ENCODE measurements around the gene GALNT17.

The GALNT17 gene

DNA sequence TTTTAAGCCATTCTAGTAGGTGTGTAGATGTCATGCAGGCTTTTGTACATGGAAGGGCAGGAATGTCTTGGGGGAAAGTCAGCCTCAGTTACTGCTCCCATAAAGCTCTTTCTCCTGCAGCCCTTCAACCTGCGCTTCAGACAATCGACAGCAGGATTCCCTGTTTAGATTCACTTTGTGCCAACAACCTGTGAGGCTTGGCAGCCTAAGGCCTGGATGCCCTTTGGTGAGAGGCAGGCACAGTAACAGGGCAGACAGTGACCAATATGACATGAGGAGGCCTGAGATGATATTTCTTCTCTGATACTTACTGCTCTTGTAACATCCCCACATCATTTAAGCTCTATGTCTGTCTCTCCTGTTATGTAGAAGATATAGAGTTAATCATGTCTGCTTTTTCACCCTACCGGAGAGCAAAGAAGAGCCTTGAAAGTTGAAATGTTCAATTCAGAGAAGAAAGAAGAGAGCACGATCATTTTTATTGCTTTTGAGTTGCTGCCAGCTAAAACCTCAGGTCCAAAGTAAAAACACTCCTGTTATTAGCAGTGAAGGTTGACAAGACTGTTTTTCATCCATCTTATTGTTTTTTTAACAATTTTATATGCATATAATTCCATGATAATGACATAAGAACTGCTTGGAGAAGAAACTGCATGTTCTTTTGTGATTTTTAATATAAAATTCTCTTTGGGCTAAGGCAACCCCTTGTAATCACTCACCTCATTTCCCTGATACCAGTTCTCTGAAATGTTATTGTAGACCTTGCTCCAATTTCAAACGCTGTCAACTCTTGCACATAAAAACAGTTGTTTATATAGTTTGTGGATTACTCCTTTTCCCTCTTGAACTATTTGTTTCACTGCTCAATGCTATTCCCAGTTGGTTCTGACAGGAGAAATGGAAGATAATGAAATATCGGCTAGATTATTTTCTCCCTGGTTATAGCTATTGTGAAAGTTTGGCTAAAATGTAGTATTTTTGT, 140.9 kb downstream of the GALNT17 start:
- Histone ChIP-seq H3K4me3 (no peak overlapping the region), H3K27ac (no peak overlapping the region), H3K27me3 (no peaks in the 10 kb centered on the region), H3K4me1 (peaks cover 0 to 5% (median 0%) of the 10 kb centered on the region in 10 experiments; a peak in 3 of 20 replicates), H4K20me1 (no peaks in the 10 kb centered on the region), H3K9me3 (replicated peaks in 1 of 11) (peaks cover 15 to 35% (median 19%) of the 10 kb centered on the region in 11 experiments; a peak in 20 of 22 replicates), H3K4me2 (no peak overlapping the region), H3K36me3 (no peaks in the 10 kb centered on the region), H3K9ac (no peak overlapping the region)
- no peak for TF ChIP-seq Cebpa-rat (IDR thresholded peaks at IDR 0.05)

DNA sequence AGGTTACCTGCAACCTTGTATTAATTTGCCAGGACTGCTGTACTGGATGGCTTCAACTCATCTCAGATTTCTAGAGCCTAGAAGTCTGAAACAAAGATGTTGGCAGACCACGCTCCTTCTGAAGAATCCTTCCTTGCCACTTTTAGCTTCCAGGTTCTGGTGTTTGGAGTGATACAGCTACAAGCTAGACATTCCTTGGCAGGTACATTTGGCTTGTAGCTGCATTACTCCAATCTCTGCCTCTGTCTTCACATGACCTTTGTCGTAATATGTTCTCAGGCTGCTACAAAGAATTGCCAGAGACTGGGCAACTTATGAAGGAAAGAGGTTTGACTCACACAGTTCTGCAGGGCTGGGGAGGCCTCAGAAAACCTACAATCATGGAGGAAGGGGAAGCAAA, 146.3 kb downstream of the GALNT17 start:
- Histone ChIP-seq H3K27ac (no peak overlapping the region), H3K9ac (no peak overlapping the region), H3K36me3 (no peaks in the 10 kb centered on the region), H4K20me1 (no peaks in the 10 kb centered on the region), H3K4me1 (peaks cover 0 to 10% (median 2%) of the 10 kb centered on the region in 10 experiments; a peak in 5 of 20 replicates), H3K9me3 (replicated peaks in 1 of 11) (peaks cover 17 to 45% (median 31%) of the 10 kb centered on the region in 11 experiments; a peak in 20 of 22 replicates), H3K27me3 (no peaks in the 10 kb centered on the region), H3K4me3 (no peak overlapping the region), H3K4me2 (no peak overlapping the region; a peak in 1 of 22 replicates)
- TF ChIP-seq Cebpa-rat (IDR thresholded peaks at IDR 0.05), result no peak

DNA sequence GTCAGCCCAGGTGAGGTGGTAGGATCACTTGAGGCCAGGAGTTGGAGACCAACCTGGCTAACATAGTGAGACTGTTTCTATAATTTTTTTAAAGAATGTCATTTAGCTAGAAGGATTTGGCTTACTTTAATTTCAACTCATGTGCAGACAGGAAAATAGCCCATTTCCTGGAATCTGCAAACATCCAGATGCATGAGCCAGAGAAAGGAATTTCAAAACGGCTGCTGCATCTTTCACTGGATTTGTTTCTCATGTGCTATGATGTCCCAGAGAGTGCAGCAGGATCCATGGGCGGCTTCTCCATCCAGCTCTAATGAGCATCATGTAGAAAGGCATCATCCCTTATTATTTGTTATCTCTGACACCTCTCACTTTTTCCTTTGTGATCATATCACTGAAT, 149.3 kb downstream of the GALNT17 start:
- TF ChIP-seq Cebpa-rat (IDR thresholded peaks at IDR 0.05), result no peak
- no peaks in the 10 kb centered on the region for H4K20me1 ChIP-seq

DNA sequence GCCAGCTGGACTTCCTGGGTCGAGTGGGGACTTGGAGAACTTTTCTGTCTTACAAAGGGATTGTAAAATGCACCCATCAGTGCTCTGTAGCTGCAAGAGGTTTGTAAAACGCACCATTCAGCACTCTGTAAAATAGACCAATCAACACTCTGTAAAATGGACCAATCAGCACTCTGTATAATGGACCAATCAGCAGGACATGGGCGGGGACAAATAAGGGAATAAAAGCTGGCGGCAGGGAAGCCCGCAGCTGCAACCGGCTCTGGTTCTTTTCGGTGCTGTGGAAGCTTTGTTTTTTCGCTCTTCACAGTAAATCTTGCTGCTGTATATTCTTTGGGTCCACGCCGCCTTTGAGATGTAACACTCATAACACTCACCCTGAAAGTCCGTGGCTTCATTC, 151.9 kb downstream of the GALNT17 start:
- no peaks in the 10 kb centered on the region for H3K36me3 ChIP-seq
- H3K4me3 ChIP-seq, result no peak overlapping the region
- H4K20me1 ChIP-seq, result no peaks in the 10 kb centered on the region
- no peak for TF ChIP-seq Cebpa-rat (IDR thresholded peaks at IDR 0.05)
- peaks cover 0 to 17% (median 7%) of the 10 kb centered on the region in 11 experiments; a peak in 16 of 22 replicates for H3K9me3 ChIP-seq (replicated peaks in 1 of 11)
- H3K9ac ChIP-seq, result no peak overlapping the region
- H3K27ac ChIP-seq, result no peak overlapping the region
- peaks cover 0 to 5% (median 0%) of the 10 kb centered on the region in 10 experiments; a peak in 1 of 20 replicates for H3K4me1 ChIP-seq
- no peak overlapping the region for H3K4me2 ChIP-seq
- H3K27me3 ChIP-seq, result no peaks in the 10 kb centered on the region

More for the DNA sequence above, 149.3 kb downstream of the GALNT17 start:
- Histone ChIP-seq H3K4me2 (no peak overlapping the region), H3K9ac (no peak overlapping the region), H3K4me3 (no peak overlapping the region), H3K4me1 (peaks cover 0 to 10% (median 0%) of the 10 kb centered on the region in 10 experiments; a peak in 4 of 20 replicates), H3K36me3 (no peaks in the 10 kb centered on the region), H3K27me3 (no peaks in the 10 kb centered on the region), H3K27ac (no peak overlapping the region), H3K9me3 (replicated peaks in 1 of 11) (peaks cover 9 to 40% (median 23%) of the 10 kb centered on the region in 11 experiments; a peak in 20 of 22 replicates)

DNA sequence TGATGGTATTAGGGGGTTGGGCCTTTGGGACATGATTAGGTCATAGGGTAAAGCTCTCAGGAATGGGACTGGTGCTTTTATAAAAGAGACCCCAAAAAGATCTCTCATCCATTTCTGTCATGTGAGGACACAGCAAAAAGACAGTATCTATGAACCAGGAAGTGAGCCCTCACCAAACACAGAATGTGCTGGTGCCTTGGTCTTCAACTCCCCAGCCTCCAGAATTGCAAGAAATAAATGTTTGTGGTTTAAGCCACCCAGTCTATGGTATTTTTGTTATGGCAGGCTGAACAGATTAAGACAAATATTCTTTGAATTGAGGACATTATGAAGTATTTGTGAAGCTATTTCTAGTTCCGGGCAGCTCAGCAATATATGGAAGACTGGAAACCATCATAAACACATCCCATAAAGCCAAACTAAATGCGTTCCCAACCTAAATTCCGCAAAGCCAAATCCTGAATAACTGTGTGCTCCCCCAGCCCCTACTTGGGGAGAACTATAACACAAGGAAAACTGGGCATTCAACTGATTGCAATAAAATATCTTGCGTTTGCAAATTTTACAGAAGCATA, 153.7 kb downstream of the GALNT17 start:
- no peaks in the 10 kb centered on the region for H3K36me3 ChIP-seq
- peaks cover 0 to 5% (median 0%) of the 10 kb centered on the region in 10 experiments; a peak in 1 of 20 replicates for H3K4me1 ChIP-seq
- H4K20me1 ChIP-seq, result no peaks in the 10 kb centered on the region
- peaks cover 0 to 7% (median 0%) of the 10 kb centered on the region in 11 experiments; a peak in 4 of 22 replicates for H3K9me3 ChIP-seq (replicated peaks in 1 of 11)
- H3K27me3 ChIP-seq, result no peaks in the 10 kb centered on the region
- H3K27ac ChIP-seq, result no peak overlapping the region
- no peak overlapping the region for H3K4me2 ChIP-seq
- H3K9ac ChIP-seq, result no peak overlapping the region
- H3K4me3 ChIP-seq, result no peak overlapping the region
- TF ChIP-seq Cebpa-rat (IDR thresholded peaks at IDR 0.05), result no peak

DNA sequence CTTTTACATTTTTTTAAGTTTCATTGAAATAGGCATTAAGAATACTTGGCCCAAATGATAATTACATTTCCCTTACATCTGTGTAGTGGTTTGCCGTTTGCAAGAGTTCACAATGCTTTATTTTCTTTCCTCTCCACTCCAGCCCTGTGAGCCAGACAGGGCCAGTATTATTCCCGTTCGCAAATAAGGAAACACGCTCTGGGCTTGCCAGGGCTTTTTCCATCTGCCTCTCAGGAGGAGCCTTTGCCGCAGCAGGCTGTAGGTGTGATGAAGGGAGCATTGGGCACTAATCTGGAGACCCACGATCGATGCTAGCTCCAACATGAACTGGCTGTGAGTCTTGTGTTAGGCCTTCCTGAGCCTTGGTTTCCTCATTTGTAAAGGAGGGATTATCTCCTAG, 154.4 kb downstream of the GALNT17 start:
- TF ChIP-seq Cebpa-rat (IDR thresholded peaks at IDR 0.05), result no peak
- no peak overlapping the region for H3K4me3 ChIP-seq
- H3K4me1 ChIP-seq, result peaks cover 0 to 5% (median 0%) of the 10 kb centered on the region in 10 experiments; a peak in 1 of 20 replicates
- H4K20me1 ChIP-seq, result no peaks in the 10 kb centered on the region
- no peaks in the 10 kb centered on the region for H3K36me3 ChIP-seq
- H3K4me2 ChIP-seq, result no peak overlapping the region
- peaks cover 0 to 7% (median 0%) of the 10 kb centered on the region in 11 experiments; a peak in 3 of 22 replicates for H3K9me3 ChIP-seq (replicated peaks in 1 of 11)
- H3K9ac ChIP-seq, result no peak overlapping the region
- no peak overlapping the region for H3K27ac ChIP-seq
- no peaks in the 10 kb centered on the region for H3K27me3 ChIP-seq

DNA sequence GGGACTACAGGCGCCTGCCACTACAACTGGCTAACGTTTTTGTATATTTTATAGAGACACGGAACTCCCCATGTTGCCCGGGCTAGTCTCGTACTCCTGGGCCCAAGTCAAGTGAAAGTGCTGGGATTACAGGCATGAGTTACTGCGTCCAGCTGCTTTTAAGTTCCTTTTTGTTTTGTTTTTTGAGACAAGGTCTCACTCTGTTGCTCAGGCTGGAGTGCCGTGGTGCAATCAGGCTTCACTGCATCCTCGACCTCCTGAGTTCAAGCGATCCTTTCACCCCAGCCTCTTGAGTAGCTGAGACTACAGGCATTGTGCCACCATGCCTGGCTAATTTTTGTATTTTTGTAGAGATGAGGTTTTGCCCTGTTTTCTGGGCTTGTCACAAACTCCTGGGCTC, 155.0 kb downstream of the GALNT17 start:
- TF ChIP-seq Cebpa-rat (IDR thresholded peaks at IDR 0.05), result no peak
- Histone ChIP-seq H4K20me1 (no peaks in the 10 kb centered on the region), H3K27ac (no peak overlapping the region), H3K27me3 (no peaks in the 10 kb centered on the region), H3K4me1 (peaks cover 0 to 5% (median 0%) of the 10 kb centered on the region in 10 experiments; a peak in 1 of 20 replicates), H3K4me3 (no peak overlapping the region), H3K36me3 (no peaks in the 10 kb centered on the region), H3K4me2 (no peak overlapping the region), H3K9me3 (replicated peaks in 1 of 11) (peaks cover 0 to 7% (median 0%) of the 10 kb centered on the region in 11 experiments; a peak in 3 of 22 replicates), H3K9ac (no peak overlapping the region)

DNA sequence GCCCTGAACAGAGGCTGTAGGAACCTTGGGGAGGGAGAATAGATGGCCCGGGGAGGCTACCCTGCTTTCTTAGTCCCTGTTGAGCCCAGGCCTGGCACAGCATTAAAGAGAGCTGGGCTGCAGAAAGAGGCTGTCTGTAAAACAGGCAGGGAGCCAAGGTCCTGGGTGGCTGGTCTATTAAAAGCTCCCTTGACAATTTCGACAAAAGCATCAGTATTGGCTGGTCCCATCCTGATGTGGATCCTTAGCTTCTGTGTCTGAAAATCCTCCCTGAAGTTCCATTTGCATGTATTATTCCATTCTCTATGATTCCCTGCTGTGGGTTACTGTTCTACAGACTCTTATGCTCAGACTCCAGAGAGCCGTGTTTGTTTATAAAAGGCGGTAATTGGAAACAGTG, 158.5 kb downstream of the GALNT17 start:
- no peaks in the 10 kb centered on the region for H3K4me1 ChIP-seq
- H4K20me1 ChIP-seq, result no peaks in the 10 kb centered on the region
- H3K4me3 ChIP-seq, result no peak overlapping the region
- no peak overlapping the region for H3K4me2 ChIP-seq
- no peak overlapping the region for H3K9ac ChIP-seq
- no peaks in the 10 kb centered on the region for H3K27me3 ChIP-seq
- H3K36me3 ChIP-seq, result no peaks in the 10 kb centered on the region
- no peak for TF ChIP-seq Cebpa-rat (IDR thresholded peaks at IDR 0.05)
- H3K9me3 ChIP-seq (replicated peaks in 1 of 11), result no peaks in the 10 kb centered on the region
- H3K27ac ChIP-seq, result no peak overlapping the region

DNA sequence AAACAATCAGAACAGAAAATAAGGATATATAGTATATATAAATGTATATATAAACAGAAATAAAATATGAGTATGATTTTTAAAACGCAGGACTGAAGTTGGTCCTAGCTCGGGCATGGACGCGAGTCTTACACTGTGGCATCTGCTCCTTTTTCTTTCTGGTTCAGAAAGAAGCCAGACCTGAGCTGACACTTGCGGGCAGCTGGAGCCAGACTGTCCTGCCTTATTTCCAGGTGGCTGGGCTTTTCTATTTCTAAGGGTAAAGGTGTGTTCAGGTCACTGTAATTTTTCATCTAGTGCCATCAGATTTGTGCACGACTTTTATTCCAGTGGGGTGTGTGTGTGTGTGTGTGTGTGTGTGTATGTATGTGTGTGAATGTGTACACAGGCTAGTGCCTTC, 166.4 kb downstream of the GALNT17 start:
- H3K27me3 ChIP-seq, result no peaks in the 10 kb centered on the region
- H4K20me1 ChIP-seq, result no peaks in the 10 kb centered on the region
- no peak overlapping the region for H3K27ac ChIP-seq
- no peaks in the 10 kb centered on the region for H3K9me3 ChIP-seq (replicated peaks in 1 of 11)
- no peaks in the 10 kb centered on the region for H3K4me1 ChIP-seq
- no peaks in the 10 kb centered on the region for H3K36me3 ChIP-seq
- no peak for TF ChIP-seq Cebpa-rat (IDR thresholded peaks at IDR 0.05)
- no peak overlapping the region for H3K9ac ChIP-seq
- no peak overlapping the region for H3K4me3 ChIP-seq
- no peak overlapping the region for H3K4me2 ChIP-seq

All from BLaER1 treated with 17β-estradiol and CSF1 and Interleukin-3, amounts not matched to agents 10 nM and 100 nM (cell line).